HG03558 (cell line): ENCODE measurements around the gene NGF.

Experiments
- ATAC-seq: cut with Tn5 transposase; IDR thresholded peaks from one replicate; pipeline ENCODE4 v1.9.1; 2021; ENCODE audit warnings: moderate number of reproducible peaks; ENCODE audit not compliant: unreplicated experiment; ENCODE audit errors: extremely low read depth

NGF gene

DNA sequence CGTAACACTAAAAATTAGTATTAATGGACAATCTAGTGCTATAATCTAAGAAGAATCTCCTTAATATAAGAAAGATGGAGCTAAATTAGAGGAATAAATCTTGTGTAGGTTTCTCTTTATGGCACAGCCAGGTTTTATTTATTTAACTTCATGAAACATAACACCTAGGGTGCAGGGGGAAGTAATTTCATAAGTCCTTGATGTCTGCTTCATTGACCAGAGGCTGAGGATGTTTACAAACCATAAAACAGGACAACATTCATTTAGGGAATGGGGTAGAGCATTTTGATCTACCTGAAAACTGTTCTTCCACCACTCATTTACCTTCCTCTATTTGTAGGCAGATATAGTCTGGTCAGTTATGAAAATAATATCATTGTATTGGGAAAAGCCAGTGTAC is 95.5 kb downstream of the NGF start:
- no peak for ATAC-seq

DNA sequence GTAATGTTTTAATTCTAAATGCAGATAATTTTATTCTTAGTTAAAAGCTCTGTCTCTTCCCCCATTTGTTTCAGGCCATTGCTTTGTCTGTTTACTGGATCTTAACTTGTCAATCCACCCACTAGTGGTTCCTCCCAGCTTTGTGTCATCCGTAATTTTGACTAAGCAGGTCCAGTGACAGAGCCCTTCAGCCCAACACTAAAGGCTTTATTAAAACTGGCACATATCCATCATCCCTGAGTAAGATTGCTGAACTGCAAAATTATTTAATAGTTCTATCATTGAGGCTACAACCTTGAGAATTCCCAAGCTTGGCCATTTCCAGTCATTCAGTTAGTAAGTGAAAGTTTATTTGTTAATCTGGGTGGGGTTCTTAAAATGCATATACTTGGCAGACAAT is 96.7 kb downstream of the NGF start:
- ATAC-seq = no peak

DNA sequence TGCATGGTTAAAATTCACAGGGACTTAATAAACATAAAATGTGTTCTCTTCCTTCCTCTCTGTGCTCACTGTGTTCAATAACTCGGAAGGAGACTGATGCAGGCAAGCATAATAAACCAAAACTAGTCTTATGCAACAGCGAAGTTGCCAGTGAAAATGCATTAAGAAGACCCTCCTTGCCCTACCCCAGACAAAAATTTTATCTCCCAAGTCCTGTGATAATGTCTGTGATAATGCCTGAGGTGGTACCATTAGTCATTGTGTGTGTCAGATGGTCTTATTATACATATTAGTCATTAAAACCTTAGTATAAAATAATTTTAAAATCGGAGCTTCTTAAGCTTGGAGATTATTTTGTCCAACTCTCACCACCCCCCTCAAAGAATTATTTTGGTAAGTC is 97.8 kb downstream of the NGF start:
- ATAC-seq = no peak

DNA sequence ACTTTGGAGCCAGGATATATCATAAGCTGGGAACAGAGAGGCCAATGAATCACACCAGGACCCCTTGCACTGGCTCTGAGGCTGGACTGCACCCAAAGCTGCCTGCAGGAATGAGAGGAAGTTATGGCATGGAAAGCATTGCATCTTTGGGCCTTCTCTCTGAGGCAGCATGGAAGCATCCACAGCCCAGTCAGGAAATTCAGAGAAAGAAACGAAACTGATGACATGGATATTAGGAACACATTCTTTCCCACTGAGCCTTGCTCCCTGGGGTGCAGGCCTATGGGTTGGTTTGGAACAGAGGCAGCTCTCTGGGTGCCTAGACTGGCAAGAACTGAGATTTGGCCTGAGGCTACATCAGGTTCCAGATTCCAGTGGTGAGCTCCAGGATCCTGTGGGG is 98.6 kb downstream of the NGF start:
- no peak for ATAC-seq

GRCh38 chr1:115239148-115239422 is 99.0 kb downstream of the NGF start:
- no peak for ATAC-seq

GRCh38 chr1:115238336-115239147 is 99.5 kb downstream of the NGF start:
- ATAC-seq = no peak

DNA sequence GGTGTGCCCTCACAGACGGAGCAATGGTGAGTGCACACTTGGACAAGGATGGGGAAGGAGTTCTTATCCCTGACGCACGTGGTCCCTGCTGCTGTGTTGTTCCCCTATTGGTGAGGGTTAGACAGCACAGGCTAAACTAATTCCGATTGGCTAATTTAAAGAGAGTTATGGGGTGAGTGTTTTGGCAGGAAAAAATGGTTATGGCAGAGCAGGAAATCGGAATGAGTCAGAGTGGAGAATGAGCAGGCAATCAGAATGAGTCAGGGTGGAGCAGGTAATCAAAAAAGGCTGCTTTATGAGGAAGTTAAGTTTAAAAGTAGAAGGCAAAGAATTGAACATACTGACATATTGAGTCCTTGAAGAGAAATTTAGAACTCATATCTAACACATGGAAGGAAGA is 100.5 kb downstream of the NGF start:
- ATAC-seq = no peak

DNA sequence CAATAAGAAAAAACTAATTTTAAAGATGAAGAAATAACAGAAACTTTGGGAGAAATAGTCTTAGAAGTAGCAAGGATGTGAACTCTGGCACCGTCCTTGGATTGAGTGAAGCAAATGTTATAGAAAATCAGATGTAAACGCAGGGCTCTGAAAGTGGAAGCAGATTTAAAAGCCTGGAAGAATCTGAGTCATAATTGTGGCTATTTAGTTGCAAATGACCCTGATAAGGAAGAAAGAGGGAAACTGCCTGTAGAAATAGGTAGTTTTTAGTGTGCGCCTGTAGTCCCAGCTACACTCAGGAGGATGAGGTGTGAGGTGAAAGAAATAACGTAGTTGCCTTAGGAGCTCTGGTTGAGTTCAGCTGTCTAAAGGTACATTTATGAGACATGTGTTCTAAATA is 101.0 kb downstream of the NGF start:
- no peak for ATAC-seq
